NCI-H460 (cell line): ENCODE data around the gene DCTN3. TPM values are rescaled to one million over a fixed set of nuclear protein-coding genes. Genes with fewer than 3 reads are reported as not detected.
A peak's percentile ranks its signal among the peaks of the same experiment; 100 is the strongest.

ENCODE experiments used
- DNase-seq: peaks from one replicate; pipeline ENCODE4 v3.0.0-alpha.2; 2016; ENCODE audit warnings: low read depth; ENCODE audit errors: extremely low read depth
- total RNA-seq: library from RNA; depleted of rRNA; stranded (reverse); fragments of >200 nt; shearing (Covaris generic); gene quantifications from 2 replicates; pipeline ENCODE4 v1.2.3, GENCODE V29; 2014

DCTN3 gene
- total RNA-seq, 1 experiment from 2014 or later = 41.3 TPM

DNA sequence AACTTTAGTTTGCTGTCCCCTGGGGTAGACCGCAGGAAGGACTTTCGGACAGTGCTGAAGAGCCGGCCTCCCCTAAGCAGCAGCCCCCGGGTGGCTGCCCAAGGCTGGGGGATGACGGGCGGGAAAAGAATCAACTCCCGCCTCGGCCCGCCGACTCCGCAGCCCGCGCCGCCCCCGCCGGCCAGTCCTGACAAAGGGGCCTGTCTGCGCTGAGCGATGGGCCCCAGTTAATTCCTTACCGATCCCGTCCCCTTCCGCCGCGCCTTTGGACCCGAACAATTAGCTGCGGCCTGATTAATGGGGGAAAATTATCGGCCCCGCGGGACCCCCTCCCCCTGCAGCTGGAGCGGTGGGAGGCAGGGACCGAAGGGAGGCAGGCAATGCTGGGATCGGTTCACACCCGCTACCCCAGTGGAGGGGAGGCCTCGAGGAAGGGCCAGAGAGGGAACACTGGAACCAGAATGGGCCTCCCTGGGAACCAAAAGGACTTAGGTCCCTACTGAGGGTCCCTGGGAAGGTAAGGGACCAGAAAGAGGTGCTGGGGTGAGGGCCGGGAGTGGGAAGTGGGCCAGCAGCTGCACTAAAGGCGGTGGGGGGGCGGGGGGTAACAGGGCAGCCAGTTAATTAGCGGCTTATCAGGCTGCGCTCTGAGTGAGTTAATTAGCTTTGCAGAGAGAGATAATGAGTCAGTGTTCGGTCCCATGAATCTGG lies 4.3 kb upstream of the DCTN3 start:
- DNase-seq = no peak

DNA sequence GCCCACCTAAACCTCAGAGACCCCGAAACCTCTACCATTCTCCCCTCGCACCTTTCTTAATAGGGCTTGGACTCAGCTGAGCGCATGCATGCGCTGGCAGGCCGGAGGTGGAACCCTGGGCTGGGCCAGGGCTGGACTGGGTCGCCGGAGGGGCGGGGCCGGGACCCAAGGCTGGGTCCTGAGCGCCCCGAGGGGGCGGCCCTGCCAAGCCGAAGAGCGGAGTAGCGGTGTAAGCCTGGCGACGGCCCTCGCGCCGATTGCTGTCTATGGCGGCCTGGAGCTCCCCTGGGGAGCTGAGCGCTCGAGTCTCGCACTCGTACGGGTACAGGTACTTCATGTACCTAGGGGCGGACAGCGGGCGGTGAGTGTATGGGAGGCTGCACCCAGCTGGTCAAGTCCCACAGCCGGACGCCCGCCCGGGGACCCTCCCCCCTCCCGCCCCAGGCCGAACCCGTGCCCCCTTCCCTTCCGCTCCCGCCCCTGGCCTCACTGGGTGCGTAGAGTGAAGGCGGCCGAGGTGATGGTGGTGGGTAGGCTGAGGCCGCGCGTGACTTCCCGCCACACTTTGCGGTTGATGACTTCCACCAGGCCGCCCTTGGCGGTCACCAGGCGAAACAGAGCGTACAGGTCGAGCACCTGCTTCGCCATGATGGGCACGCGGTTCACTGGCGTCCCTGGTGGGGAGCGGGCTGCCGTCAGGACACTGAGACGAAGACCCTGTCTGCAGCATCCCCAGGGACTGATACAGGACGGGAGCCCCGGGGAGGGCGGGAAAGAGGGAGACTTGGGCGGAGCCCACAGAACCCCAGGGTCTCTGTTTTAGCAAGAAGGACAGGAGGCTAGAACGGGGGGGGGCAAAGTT lies 3.3 kb upstream of the DCTN3 start:
- no peak for DNase-seq

DNA sequence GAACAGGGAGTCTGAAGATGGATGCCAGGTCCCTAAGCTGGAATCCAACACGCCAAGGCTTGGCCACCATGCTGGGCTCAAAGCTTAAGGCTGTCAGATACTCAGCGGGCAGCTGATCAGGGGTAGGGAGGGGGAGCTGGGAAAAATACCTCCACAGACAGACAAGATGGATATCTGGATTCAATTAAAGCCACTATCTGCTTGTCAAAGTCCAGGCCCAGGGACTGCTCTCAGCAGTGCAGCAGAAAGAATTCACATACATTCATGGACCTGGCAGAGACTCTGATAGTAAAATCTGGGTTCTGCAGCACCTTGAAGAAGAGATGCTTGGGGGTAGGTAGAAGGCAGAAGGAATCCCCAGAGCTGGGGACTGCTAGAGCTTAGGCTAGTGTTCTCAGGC lies 5.2 kb downstream of the DCTN3 start:
- DNase-seq = no peak

DNA sequence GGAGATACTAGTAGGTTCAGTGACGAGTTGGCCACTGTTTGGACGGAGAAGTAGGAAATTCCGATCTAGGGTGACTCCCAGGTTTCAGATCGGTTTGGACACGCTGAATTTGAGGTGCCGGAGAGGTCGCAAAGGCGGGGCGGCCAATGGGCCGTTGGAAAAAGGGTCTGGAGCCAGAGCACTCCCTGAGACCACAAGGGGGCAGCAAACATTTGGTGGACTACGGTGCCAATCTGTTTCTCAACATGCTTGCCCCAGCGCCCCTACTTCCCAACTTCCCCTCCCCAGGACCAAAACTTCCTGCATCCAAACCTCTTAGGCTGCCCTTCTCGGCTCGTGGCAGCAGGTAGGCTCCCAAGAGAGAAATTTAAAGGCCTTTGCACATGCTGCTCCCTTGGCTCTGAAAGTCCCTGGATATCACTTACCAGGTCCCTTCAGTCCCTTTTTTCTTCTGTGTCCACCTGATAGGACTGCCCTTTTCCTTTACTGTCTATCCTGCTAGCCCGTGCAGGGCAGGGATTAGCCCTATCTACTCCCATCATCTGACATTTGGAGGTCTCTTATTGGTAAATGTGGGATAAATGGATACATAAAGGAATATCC lies 7.4 kb downstream of the DCTN3 start:
- peak; percentile 68 for DNase-seq

DNA sequence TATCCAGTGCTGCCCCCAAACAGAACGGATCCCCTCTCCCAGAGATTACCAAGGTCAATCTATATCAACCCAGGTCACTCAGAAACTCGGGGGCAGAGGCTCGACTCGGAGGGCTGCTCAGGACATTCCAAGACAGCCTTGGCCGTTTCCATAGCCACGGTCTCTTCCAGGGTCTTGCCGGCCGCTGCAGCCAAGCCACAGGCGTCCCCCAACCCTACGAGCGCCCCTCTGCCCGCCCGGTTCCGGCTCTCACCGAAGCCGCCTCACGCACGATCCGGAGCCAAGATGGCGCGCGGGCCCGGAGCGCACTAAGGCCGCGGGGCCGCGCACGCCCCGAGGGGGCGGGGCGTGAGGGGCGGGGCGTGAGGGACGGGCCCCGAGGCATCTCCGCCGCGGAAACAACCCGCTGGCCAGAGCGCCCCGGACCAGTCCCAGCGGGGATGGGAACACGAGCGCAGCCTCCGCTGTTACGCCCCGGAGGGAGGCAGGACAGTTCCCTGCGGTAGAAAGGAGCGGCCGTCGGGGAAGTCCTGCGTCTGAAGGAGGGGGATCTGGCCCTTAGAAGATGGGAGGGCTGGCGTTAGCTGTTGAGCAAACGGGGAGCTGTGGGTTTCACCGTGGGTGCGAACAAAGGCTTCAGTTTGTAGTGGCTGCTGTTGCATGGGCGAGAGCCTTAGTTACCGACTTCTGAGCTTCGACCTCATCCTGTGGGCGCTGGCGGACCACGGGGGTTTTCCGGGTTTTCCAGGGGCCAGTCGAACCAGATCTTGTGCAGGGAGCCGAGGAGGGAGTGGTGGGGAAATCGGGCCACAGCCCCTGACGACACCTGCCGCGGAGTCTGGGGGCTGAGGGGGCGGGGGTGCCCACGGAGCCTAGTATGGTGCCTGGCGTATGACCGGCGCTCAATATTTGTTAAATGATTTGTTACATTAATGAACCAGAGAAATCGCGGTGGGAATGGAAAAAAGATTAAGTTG lies 8.2 kb downstream of the DCTN3 start, which contains the start of gene RPP25L:
Gene RPP25L, minus strand, starts transcription at position 287 of the 977 bp plus-strand sequence. CDS start 801 bp downstream, outside the sequence.
- peak; percentile 79 for DNase-seq

DNA sequence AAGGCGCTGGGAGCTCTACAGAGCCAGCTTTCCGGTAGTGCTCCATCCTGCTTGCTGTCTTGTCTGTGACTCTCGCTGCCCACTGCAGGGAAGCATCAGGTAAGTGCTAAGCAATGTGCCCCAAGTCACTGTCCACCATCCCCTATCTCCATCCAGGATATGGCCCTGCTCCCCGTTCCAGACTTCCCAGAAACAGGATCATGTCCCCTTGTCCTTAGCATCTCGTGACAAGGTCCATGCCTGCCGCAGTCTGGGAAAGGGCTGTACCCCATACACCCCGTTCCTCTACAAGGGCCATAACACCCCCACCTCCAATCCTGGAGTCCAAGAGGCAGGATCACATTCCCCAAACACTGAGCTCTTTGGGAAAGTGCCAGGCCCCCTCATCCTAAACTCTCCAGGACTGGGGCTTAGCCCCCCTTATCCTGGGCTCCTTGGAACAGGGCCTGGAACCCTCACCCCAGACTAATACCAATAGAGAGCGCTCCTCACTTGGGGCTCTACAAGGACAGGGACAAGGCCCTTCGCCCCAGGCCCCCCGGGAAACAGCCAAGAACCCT lies 9.0 kb downstream of the DCTN3 start:
- DNase-seq = no peak

DNA sequence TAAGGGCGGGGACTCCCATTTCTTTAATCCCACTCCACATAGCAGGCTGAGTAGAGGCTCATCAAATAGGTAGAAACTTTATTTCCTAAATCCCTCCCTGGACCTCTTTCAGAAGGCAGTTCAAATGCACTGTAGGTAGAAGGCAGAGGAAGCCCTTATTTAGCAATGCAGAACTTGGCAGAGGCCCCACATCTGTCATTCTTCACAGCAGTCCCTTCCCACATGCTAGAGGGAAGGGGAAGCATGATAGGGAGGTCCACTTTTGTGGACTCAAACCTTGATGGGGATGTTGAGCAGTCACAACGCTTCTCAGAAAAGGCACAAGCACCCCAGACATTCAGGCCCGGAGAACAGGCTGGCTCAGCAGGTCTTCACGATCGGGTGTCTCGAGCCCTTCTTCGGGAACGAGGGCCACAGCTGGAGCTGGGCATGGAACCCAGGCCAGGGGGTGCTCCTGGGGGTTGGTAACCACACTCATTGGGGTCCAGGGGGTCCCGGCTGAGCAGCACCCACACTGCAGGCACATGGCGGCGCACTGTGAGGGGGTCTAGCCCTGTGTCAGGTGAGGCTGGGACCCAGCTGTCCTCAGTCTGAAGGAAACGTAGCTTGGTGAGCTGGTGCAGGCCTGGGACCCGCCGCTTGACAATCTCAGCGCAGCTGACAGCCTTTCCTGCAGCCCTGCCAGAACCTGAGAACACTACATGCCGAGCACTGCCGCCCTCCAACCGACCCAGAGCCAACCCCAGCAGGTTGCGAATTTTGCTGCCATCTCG lies 9.7 kb downstream of the DCTN3 start:
- no peak for DNase-seq

DNA sequence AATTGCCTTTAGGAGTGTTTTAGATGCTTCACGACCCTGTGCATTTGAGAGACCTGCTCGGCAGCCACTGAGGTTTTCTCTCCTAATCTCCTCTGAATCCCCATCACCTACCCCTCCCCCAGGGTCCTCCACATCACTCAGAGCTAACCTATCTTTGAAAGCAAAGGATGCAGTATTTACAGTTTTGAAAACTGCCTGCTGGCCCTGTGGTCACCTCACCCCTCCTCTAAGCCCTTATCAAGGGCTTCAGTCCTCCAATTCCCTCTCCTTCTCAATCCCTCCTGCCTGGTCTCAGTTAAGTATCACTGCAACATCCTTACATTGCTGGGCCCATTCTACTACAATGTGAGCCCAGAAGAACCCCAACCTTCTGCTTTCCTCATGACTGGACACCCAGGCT lies 13.0 kb downstream of the DCTN3 start:
- DNase-seq = no peak

DNA sequence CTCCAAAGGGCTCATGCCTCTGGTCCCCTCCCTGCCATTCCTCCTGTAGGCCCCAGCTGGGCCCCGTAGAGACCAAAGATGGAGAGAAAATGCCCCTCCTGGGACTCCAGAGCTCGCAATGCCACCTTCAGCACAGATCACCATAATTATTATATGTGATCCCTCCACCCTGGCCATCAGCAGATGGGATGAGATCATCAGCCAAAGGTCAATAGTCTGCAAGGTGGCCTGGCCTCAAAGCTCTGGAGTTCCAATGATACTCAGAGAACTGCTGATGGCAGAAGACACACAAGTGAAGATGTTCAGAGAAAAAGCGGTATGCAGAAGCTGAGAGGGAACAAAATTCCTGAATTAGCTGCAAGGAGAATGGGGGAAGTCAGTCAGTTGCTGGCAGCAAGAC lies 13.4 kb downstream of the DCTN3 start:
- no peak for DNase-seq

DNA sequence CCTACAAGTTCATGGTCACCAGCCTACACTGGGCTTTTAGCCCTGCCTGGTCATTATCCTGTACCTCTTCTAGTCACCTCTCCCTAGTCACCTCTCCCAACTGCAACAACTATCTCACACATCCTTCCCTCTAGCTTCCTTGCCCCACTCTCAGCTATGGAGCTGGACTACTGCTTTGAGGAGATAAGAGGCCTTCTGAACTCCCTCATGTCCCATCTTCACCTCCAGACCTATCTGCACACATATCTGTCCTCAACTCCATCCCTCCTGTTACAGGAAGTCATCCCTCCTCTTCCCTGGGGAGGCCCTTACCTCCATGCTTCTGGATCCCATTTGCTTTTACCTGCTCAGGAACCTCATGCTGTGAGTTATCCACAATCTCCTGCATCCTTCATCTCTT lies 14.1 kb downstream of the DCTN3 start:
- no peak for DNase-seq

DNA sequence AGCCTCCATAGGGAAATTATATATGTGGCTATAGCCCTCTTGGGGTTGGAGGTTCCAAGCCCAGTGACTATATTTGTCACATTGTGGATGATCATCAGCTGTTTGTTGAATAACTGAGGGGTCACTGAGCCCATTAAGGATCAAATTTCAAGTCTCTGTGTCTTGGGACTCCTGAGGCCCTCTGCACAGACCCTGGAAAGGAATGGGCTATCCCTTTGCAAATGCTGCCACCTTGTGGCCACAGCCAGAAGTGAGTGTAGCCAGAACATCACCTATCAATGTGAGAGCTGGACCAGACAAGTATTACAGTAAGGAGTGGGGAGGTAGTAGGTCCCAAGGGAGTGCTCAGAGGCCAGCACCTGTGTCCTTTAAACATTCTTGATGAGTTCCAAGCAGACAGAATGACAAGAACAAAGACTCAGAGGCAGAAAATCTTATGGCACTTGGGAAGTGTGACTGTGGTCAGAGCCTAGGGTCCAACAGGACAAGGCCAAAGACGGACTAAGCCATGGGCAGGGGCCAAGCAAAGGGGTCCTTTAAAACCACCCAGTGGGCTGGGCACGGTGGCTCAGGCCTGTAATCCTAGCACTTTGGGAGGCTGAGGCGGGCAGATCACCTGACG lies 16.6 kb downstream of the DCTN3 start:
- peak; percentile 65 for DNase-seq

DNA sequence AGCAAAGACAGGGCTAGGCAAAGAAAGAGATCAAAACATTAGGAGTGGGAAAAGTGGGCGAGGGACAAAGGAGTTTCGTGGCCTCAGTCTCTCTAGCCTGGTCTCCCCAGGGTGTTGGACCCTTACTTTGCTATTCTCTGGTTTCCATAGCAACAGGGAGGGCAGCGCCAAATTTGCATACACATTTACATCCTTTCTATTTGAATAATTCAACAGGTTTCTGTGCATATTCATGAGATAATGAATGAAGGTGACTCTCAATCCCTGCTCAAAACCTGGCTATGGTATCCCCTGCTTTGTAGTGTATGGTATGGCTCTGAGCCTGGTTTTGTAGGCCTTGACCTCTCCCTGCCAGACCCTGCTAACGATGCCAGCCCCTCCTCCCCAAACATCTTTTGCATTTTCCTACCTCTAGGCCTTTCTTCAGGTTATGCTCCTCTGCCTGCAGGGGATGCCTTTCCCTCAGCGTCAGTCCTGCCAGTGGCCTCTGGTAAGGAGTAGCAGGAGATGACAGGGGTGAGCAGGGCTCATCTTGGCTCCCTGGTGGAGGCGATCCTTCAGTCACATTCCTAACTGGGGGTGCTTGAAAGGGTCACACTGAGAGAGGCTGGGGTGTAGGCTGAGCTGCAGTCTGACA lies 18.2 kb downstream of the DCTN3 start:
- no peak for DNase-seq

DNA sequence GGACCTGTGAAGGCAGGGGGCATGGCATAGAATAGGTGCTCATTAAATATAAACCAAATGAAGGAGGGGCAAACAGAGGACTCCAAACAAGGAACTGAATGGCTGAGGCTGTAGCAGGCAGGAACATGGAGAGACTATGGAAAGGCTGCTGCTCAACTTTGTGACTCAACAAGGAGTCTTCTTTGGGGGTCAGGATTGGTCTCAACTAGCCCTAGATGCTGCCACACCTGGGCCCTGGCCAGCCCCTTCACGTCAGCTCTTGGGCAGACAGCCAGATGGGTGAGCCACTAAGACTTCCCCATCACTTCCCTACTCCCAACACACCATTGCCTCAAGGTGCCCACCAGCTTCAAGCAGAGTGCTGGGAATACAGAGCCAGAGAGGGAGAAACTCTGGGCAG lies 19.4 kb downstream of the DCTN3 start:
- DNase-seq = no peak

DNA sequence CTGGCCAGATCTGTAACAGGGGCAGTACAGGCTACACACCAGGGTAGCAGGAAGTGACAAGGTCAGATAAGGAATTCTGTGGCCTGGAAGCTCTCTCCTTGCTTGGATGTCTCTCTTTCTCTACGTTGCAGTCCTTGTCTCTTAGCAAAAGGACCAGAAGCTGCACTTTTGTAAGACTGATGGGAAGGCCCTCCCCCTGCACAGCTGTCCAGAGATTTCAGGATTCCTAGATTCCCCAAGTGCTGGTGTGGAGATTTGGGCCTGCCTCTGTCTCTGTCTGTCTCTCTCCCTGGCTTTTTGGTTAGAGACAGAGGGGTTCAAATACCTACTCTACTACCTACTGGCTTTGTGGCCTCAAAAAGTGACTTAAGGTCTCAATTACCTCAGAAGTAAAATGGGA lies 20.7 kb downstream of the DCTN3 start:
- DNase-seq = no peak

DNA sequence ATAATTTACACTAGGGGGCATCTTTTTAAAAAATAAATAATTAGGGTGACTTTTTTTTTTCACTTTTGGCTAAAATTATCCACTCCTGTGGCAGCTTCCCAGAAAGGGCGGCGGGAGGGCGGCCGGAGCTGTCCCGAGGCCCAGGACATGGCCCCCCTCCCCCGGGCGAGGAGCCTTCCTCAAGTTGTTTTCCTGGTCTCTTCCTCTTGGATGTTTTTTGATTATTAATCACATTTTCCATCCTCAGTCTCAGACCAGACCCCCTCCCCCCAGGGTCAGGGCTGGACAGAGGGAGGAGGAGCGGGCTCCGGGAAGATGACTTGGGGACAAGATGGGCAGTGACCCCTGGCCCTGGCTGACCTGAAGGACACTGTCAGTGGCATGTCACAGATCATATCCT lies 26.1 kb downstream of the DCTN3 start:
- no peak for DNase-seq

DNA sequence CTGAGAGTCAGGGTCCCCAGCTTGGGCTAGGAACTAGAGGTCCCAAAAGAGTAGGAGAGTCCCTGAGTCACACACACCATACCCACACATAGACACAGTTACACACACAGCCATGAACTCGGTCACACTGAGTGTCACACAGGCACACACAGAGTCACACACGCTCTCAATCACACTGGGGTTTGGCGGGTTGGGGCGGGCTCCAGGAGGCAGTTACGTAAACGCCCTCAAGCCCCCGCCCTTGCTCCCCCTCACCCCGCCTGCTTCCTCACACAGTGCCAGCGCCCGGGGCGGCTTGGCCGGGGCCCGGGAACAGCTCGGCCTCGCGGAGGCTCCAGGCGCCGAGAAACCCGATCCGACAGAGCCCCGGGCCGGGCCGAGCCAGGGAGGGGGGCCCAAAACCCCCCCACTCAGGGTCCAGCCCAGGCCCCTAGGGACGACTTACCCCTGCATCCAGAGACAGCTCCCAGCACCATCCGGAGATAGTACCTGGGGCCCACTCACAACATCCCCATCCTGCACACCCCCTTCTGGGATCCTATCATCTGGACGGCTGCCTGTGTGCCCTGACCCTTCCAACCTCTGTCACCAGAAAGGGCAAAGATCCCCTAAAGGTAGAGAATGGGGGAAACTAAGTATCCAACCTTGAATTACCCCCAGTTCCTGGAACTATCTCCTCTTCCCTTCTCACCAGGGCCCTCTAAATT lies 27.2 kb downstream of the DCTN3 start:
- DNase-seq = no peak

DNA sequence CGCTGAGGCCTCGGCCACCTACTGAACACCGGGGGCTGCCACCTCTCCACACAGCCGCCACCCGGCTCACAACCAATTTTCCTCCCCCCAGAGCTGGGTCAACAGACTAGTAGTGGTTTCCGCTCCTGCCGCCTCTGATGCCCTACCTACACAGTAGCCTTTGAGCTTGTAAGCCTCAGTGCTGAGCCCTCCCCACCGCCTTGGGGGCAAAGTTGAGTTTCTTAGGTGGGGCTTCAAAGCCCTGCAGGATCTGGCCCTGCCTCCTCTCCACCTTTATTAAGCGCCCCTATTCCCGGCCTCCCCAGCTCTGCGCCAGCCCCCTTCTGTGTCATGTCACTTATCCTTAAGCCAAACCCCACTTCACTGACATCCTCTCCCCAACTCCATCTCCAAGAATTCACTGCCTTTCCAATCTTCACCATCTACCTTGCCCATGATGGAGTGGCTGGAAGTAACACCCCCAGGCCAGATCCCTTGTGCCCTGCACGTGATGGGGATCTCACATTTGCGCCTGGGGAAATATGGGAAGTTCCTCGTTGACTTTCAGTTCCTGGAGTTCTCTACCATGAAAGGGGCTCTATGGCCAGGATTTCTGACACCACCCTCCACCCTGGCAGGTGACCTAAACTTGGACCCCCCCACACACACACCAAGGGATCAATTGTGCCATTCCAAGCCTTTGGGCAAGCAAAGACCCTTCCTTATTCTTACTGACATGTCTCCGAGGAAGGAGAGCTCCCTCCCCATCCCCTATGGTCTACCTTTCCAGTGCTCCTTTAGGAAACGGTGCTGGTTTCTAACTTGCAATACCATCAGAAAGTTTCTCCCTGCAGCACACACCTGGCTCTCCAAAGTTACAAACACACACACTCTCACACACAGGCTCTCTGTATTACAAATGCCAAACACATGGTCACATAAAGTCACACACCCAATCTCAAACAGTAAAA lies 28.1 kb downstream of the DCTN3 start:
- no peak for DNase-seq
